Activated T-helper 1 cell treated with anti-CD3 and anti-CD28 coated beads, Interleukin-12 subunit alpha, Interleukin-12 subunit beta, Interleukin-2, Interleukin-4 antibody, amounts not matched to agents 30 ng/mL and 10 ng/mL and 1 ng/mL, durations not matched to agents 14 hours and 24 hours and 36 hours (primary cell): ENCODE results near the gene RERE. TPM values are rescaled to one million over a fixed set of nuclear protein-coding genes. Genes with fewer than 3 reads are reported as not detected.
A peak's percentile ranks its signal among the peaks of the same experiment; 100 is the strongest.
"Not testable (repeated sequence)": the region's sequence is repeated elsewhere in the genome, so short reads cannot be mapped to it uniquely, and the experiment has no call there.

ENCODE experiments used
- DNase-seq: peaks from one replicate; pipeline ENCODE4 v3.0.0; 2021; ENCODE audit warnings: low spot score
- H3K27ac Mint-ChIP-seq: one replicate; pipeline ENCODE4 v1.8.0; 2021; ENCODE audit warnings: mild to moderate bottlenecking, mixed read lengths
- H3K27me3 Mint-ChIP-seq: one replicate; pipeline ENCODE4 v1.8.0; 2022; ENCODE audit warnings: mild to moderate bottlenecking, moderate library complexity, mixed read lengths; ENCODE audit not compliant: insufficient read depth
- H3K36me3 Mint-ChIP-seq: one replicate; pipeline ENCODE4 v1.8.0; 2021; ENCODE audit warnings: low read depth, mixed read lengths
- H3K4me1 Mint-ChIP-seq: one replicate; pipeline ENCODE4 v1.8.0; 2021; ENCODE audit warnings: low read depth, mixed read lengths
- H3K4me3 Mint-ChIP-seq: one replicate; pipeline ENCODE4 v1.8.0; 2021; ENCODE audit warnings: mild to moderate bottlenecking, moderate library complexity, mixed read lengths
- H3K9me3 Mint-ChIP-seq: one replicate; pipeline ENCODE4 v1.8.0; 2021; ENCODE audit warnings: mixed read lengths
- intact Hi-C: fragments of 100-400 bp; cut with micrococcal nuclease; formaldehyde crosslinking; loops from one replicate; pipeline ENCODE4 v1.15.1; 2024
- total RNA-seq: library from RNA; stranded (reverse); gene quantifications from 2 replicates; pipeline ENCODE4 v1.2.3, GENCODE V29; 2022

RERE gene
- total RNA-seq, 1 donor from 2014 or later, result 82.0 TPM

DNA sequence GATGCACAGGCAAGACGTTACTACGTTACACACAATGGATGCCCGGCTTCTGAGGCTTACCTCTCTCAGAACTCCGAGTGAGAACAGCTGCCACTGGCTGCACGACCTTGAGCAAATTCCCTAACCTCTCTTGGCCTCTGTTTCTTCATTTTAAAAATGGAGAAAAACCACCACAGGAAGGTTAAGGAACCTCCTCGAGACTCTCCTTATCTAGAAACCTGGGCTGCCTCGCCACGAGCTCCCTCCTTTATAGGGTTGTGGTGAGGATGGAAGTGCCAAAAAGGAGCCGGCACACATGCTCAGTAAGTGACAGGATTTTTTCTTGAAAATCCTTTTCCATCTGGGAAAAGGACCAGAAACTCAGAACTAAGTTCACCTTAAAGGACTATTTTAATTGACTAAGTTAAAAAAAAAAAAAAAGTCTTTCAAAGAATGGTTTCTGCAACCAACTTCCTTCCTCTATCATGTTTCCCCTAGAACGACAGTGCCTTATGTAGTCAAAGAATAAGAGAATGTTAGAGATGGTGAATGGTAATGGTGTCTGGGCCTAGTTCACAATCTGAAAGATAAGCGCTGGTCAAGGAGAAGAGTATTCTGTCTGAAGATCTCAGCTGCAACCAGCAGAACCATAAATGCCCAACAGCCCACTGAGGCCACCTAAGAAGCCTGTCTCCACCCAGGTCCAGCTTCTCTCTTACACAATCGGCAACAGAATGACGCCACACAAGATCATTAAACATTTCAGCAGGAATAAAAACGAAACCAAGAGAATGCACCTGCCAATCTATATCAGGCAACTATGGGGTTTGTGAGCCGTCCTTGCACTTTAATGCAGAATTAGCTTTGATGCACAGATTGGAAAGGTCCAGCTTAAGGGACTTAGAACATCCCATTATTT lies 434.6 kb downstream of the RERE start:
- no peak for DNase-seq
- Mint-ChIP-seq H3K27ac (peak overlapping the region; percentile 50), H3K36me3 (peaks cover 19% of the 10 kb centered on the region), H3K4me3 (peak overlapping the region; percentile 58), H3K4me1 (peaks cover 49% of the 10 kb centered on the region), H3K9me3 (no peaks in the 10 kb centered on the region), H3K27me3 (no peaks in the 10 kb centered on the region)
- intact Hi-C loops, result no loop called here

- H3K4me3 Mint-ChIP-seq, result no peak overlapping the region
- intact Hi-C loops, result no loop called here
- H3K36me3 Mint-ChIP-seq, result peaks cover 19% of the 10 kb centered on the region
Observed at GRCh38 chr1:8382051-8382505, 435.4 kb downstream of the RERE start.

DNA sequence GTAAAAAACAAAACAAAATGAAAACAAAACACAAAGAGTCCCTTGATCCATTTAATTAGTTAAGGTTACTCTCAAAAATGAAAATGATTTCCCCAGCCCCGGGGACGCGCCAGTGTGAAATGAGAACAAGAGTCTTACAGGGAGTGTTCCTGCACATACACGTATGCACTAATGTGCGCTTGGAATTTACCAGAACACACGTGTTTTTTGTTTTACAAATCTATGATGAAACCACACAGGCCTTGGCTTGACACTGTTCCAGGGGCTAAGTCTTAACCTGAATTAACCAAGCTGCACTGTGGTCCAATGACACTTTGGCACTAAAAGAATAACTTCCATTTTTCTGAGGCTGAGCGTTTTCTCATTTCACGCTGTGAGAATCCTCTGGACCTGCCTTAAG lies 435.8 kb downstream of the RERE start:
- DNase-seq, result no peak
- Mint-ChIP-seq H3K4me3 (no peak overlapping the region), H3K9me3 (no peaks in the 10 kb centered on the region), H3K27me3 (no peaks in the 10 kb centered on the region), H3K36me3 (peaks cover 18% of the 10 kb centered on the region), H3K4me1 (peaks cover 43% of the 10 kb centered on the region), H3K27ac (no peak overlapping the region)
- intact Hi-C loops, result no loop called here

More at GRCh38 chr1:8382051-8382505, 435.4 kb downstream of the RERE start:
- DNase-seq, result no peak
- Mint-ChIP-seq H3K4me1 (peaks cover 47% of the 10 kb centered on the region), H3K9me3 (no peaks in the 10 kb centered on the region), H3K27me3 (no peaks in the 10 kb centered on the region), H3K27ac (no peak overlapping the region)

DNA sequence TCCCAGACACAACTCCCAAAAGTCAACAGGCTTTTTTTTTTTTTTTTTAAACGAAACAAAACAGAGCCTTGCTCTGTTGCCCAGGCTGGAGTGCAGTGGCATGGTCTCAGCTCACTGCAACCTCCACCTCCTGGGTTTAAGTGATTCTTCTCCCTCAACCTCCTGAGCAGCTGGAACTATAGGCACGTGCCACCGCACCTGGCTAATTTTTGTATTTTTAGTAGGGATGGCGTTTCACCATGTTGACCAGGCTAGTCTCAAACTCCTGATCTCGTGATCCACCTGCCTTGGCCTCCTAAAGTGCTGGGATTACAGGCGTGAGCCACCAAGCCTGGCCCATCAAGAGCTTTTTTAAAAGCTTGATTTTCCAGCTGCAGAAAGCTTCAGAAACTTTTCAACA lies 437.1 kb downstream of the RERE start:
- H3K27me3 Mint-ChIP-seq, DNase-seq, H3K4me3 Mint-ChIP-seq, H3K27ac Mint-ChIP-seq, intact Hi-C loops, H3K9me3 Mint-ChIP-seq: not testable (repeated sequence)
- H3K36me3 Mint-ChIP-seq, result peaks cover 14% of the 10 kb centered on the region
- H3K4me1 Mint-ChIP-seq, result peaks cover 47% of the 10 kb centered on the region

- Mint-ChIP-seq H3K27ac (no peak overlapping the region), H3K4me3 (no peak overlapping the region), H3K9me3 (no peaks in the 10 kb centered on the region), H3K4me1 (peaks cover 50% of the 10 kb centered on the region), H3K27me3 (no peaks in the 10 kb centered on the region), H3K36me3 (peaks cover 14% of the 10 kb centered on the region)
- intact Hi-C loops, result loop anchor here (5.0 kb wide), 1 partner anchor 43 kb away; no protein-coding TSS in a partner anchor
- no peak for DNase-seq
Observed at GRCh38 chr1:8379513-8380186, 437.8 kb downstream of the RERE start.

DNA sequence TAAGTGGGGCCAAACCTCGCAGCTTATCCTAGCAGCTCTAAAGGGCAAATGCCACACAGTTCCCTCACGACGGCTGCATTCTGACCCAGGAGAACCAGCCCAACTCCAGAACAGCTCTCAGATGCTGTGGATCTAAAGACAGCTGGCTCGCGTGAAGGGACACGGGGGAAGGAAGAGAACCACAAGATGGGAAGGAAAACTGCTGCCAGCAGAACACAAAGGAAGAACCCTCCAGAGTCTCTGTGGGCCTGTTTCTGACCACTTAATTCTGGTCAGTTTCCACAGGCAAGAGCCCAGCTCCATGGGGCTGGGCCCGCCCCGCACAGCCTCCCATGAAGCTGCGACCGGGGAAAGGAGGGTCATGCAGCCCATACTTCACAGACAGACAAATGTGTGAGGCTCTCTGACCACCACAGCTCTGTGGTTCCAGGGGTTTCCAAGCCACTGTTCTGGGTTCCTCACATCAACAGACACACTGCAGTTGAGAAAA lies 438.4 kb downstream of the RERE start:
- Mint-ChIP-seq H3K4me3 (no peak overlapping the region), H3K4me1 (peaks cover 50% of the 10 kb centered on the region), H3K9me3 (no peaks in the 10 kb centered on the region), H3K27me3 (no peaks in the 10 kb centered on the region), H3K27ac (no peak overlapping the region), H3K36me3 (peaks cover 11% of the 10 kb centered on the region)
- no peak for DNase-seq
- intact Hi-C loops, result loop anchor here (5.0 kb wide), 1 partner anchor 43 kb away; no protein-coding TSS in a partner anchor

DNA sequence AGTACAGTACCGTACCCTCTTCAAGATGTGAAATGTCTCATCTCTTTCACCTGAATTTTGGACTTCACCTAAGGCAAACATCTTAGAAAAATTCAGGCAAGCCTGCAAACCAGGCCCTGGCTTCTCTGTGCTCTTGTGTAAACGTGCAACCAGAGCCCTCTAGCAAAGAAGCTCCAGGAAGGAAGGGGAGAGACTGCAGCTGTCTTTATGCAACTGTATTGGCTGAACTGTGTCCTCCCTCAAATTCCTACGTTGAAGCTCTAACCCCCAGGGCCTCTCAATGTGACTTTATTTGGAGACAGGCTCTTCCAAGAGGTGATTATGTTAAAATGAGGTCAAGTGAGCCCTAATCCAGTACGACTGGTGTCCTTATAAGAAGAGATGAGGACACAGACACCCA lies 439.3 kb downstream of the RERE start:
- DNase-seq, result no peak
- H3K27me3 Mint-ChIP-seq, result no peaks in the 10 kb centered on the region
- peaks cover 49% of the 10 kb centered on the region for H3K4me1 Mint-ChIP-seq
- peaks cover 9% of the 10 kb centered on the region for H3K36me3 Mint-ChIP-seq
- intact Hi-C loops, result loop anchor here (5.0 kb wide), 1 partner anchor 44 kb away; no protein-coding TSS in a partner anchor
- H3K27ac Mint-ChIP-seq, result peak overlapping the region; percentile 29
- no peaks in the 10 kb centered on the region for H3K9me3 Mint-ChIP-seq
- H3K4me3 Mint-ChIP-seq, result no peak overlapping the region

DNA sequence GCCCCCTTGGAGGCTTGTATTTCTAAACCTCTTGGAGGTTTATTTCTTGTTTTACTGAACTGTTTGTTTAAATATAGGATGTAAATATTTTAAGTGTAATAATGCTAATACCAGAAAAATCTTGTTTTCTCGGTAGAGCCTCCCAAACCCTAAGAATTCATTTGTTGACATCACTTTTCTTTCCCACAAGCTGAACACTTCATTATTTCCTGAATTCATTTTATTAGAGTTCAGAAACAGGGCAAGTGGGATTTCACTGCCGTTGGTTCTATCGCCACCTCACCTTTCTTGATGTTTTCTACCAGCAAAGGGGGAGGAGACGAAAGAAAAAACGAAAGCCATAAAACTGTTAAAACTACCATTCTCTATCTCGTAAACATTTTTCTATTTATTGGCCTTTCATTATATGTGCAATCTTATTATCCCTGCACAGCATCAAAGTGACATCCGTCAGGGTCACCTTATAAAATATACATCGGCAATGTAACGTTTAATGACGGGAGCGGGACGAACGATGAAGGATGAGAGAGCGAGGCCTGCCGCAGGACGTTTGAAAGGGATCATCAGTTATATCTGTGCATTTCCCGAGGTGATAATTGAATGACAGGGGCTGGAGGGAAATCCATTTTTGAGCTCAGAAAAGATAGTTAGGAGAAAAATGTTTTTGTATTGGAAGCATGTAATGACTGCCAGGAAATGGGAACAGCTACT lies 440.0 kb downstream of the RERE start:
- Mint-ChIP-seq H3K4me1 (peaks cover 42% of the 10 kb centered on the region), H3K36me3 (peaks cover 6% of the 10 kb centered on the region), H3K4me3 (no peak overlapping the region), H3K9me3 (no peaks in the 10 kb centered on the region), H3K27ac (no peak overlapping the region), H3K27me3 (no peaks in the 10 kb centered on the region)
- no peak for DNase-seq
- intact Hi-C loops, result loop anchor here (5.0 kb wide), 1 partner anchor 45 kb away; no protein-coding TSS in a partner anchor

- DNase-seq, result no peak
- no peaks in the 10 kb centered on the region for H3K9me3 Mint-ChIP-seq
- no peak overlapping the region for H3K4me3 Mint-ChIP-seq
- intact Hi-C loops, result loop anchor here (5.0 kb wide), 1 partner anchor 46 kb away; no protein-coding TSS in a partner anchor
- H3K4me1 Mint-ChIP-seq, result peaks cover 37% of the 10 kb centered on the region
- peaks cover 8% of the 10 kb centered on the region for H3K36me3 Mint-ChIP-seq
- H3K27ac Mint-ChIP-seq, result no peak overlapping the region
- H3K27me3 Mint-ChIP-seq, result no peaks in the 10 kb centered on the region
Observed at GRCh38 chr1:8376358-8376840, 441.0 kb downstream of the RERE start.

DNA sequence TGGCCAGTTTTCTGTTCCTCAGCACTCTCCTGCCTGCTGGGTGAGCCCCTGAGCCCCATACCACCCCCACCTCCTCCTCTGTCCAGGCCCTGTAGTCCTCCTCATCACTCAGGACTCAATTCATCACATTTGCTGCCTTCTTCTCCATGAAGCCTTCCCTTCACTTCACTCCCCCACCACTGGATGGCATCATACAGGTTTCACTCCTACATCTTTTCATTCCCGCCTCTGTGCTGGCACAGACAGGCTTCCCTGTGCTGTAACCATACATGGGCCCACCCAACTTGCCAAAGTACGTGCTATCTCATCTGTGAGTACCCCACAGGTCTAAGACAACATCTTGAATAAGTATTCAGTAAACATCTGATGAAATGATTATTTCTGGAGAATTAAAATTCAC lies 442.6 kb downstream of the RERE start:
- DNase-seq, result no peak
- intact Hi-C loops, result loop anchor here (1.0 to 5.0 kb wide), 2 partner anchors 47 to 351 kb away; no protein-coding TSS in a partner anchor
- H3K27me3 Mint-ChIP-seq, result no peaks in the 10 kb centered on the region
- no peaks in the 10 kb centered on the region for H3K9me3 Mint-ChIP-seq
- peaks cover 40% of the 10 kb centered on the region for H3K4me1 Mint-ChIP-seq
- H3K4me3 Mint-ChIP-seq, result no peak overlapping the region
- H3K36me3 Mint-ChIP-seq, result peaks cover 3% of the 10 kb centered on the region
- H3K27ac Mint-ChIP-seq, result peak overlapping the region; percentile 60

GRCh38 chr1:8374356-8374755 lies 443.1 kb downstream of the RERE start:
- Mint-ChIP-seq H3K4me3 (no peak overlapping the region), H3K36me3 (peaks cover 3% of the 10 kb centered on the region), H3K9me3 (no peaks in the 10 kb centered on the region), H3K4me1 (peaks cover 40% of the 10 kb centered on the region), H3K27me3 (no peaks in the 10 kb centered on the region), H3K27ac (no peak overlapping the region)
- intact Hi-C loops, result loop anchor here (1.0 kb wide), 1 partner anchor 352 kb away; no protein-coding TSS in a partner anchor
- DNase-seq, result no peak

DNA sequence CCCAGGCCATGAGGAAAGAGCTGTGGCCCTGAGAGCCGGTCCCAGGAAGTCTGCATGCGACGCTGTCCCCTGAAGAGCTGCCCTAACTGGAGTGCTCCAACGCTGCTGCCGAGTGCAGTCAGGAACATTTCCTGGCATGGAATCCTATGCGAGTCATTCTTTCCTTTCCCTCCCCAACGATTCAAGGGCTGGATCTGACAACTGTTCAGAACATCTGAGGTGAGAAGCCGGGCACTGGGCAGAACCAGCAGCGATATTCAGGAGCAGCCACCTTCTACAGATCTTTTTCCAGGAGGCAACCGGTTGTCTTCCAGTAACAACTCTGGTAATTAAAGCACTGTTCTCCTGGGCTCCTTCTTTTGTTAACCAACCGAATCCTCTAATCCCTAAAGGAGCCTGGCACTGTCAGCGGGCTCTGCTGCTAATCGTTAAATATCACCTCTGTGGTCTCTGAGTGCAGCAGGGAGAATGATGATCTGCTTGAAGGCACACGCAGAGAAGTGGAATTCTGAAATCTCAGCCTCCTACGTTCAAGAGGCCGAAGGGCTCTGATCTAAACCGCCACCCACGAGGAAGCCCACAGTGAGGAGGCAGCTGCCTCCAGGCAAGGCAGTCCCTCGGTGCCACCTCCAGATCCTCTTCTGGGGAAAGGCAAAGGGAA lies 443.7 kb downstream of the RERE start:
- no peak for DNase-seq
- no peak overlapping the region for H3K4me3 Mint-ChIP-seq
- peak overlapping the region; percentile 44 for H3K27ac Mint-ChIP-seq
- H3K4me1 Mint-ChIP-seq, result peaks cover 36% of the 10 kb centered on the region
- H3K27me3 Mint-ChIP-seq, result no peaks in the 10 kb centered on the region
- no peaks in the 10 kb centered on the region for H3K9me3 Mint-ChIP-seq
- intact Hi-C loops, result loop anchor here (1.0 kb wide), 1 partner anchor 353 kb away; no protein-coding TSS in a partner anchor
- H3K36me3 Mint-ChIP-seq, result peaks cover 2% of the 10 kb centered on the region
